ENCODE data around the gene MTURN. TPM values are rescaled to one million over a fixed set of nuclear protein-coding genes. Genes with fewer than 3 reads are reported as not detected.
A peak's percentile ranks its signal among the peaks of the same experiment; 100 is the strongest.

The MTURN gene
- total and polyA plus RNA-seq, 2 donors (not counting 1 experiment from before 2014, with no cell fraction given), result 4.5 to 13.9 TPM

DNA sequence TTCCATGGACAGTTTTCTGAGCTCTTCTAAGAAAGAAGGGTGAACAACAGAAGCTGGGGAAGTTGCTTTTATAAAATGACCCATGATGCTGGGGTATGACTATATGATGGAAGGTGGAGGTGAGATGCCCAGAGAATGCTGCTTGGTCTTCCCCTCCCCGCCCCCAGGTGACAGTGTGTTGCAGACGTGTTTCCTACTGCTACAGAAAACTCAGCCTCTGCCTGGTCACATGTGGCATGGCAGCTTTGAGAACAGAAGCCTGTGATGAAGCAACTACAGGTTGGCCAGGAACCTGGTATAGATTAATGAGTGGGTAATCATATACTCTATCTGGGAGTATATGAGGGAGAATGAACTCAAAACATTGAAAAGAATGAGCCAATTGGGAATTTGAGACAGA is 67.1 kb downstream of the MTURN start:
- peak overlapping the region; percentile 0 for H3K9ac ChIP-seq (ENCODE audit: low read length)
- H3K27ac ChIP-seq (ENCODE audit: low read length in 2 of 2), result peak overlapping the region; percentile 25 to 54
- ATAC-seq (ENCODE audit: low read depth), result no peak
- H3K27me3 Mint-ChIP-seq, result no peaks in the 10 kb centered on the region
- peak overlapping the region; percentile 73 for H3K27ac Mint-ChIP-seq
- H4K20me1 ChIP-seq (ENCODE audit: control insufficient read depth, insufficient read depth, low read length, poor library complexity, severe bottlenecking), result no peaks in the 10 kb centered on the region
- no peaks in the 10 kb centered on the region for H3K79me2 ChIP-seq (ENCODE audit: control insufficient read depth, insufficient read depth, low read length)
- no peak for DNase-seq
- intact Hi-C loops (cut with micrococcal nuclease), result loop anchor here (2.0 kb wide), 1 partner anchor 23 kb away; no protein-coding TSS in a partner anchor
- H3K4me1 ChIP-seq (ENCODE audit: control insufficient read depth in 2 of 2, insufficient read depth in 2 of 2, low read length in 2 of 2), result peaks cover 16 to 20% of the 10 kb centered on the region in 2 donors
- no peak for TF ChIP-seq EZH2 (IDR thresholded peaks at IDR 0.05; ENCODE audit: borderline replicate concordance, insufficient read depth, low read depth, low read length, poor library complexity, severe bottlenecking)
- ChIA-PET POLR2A (no interaction called here), CTCF (interaction anchor here (0.7 to 0.9 kb wide), 2 partner anchors 10 to 74 kb away, joined by 3 read pairs; no protein-coding TSS in a partner anchor)
- H3K27me3 ChIP-seq (replicated peaks in 1 of 4; ENCODE audit: control extremely low read depth in 1 of 4, control insufficient read depth in 3 of 4, insufficient read depth in 4 of 4, low read length in 3 of 4), result no peaks in the 10 kb centered on the region
- peaks cover 0 to 4% (median 3%) of the 10 kb centered on the region in 3 donors for H3K9me3 ChIP-seq (ENCODE audit: control extremely low read depth in 1 of 3, control insufficient read depth in 2 of 3, insufficient read depth in 1 of 3, low read length in 2 of 3)
- peaks cover 22% of the 10 kb centered on the region for H3K4me1 Mint-ChIP-seq
- H2AFZ ChIP-seq (ENCODE audit: insufficient read depth, low read depth, low read length, poor library complexity, severe bottlenecking), result peak overlapping the region; percentile 14
- H3K9me3 Mint-ChIP-seq (ENCODE audit: insufficient read depth), result peaks cover 2% of the 10 kb centered on the region
- H3K4me3 Mint-ChIP-seq, result peak overlapping the region; percentile 49
- peak overlapping the region; percentile 36 for H3K4me2 ChIP-seq (replicated peaks; ENCODE audit: low read depth, low read length, poor library complexity, severe bottlenecking)
- WGBS (ENCODE audit: insufficient coverage), result 47% methylated on average over 2 of the region's 2 CpGs
- no peaks in the 10 kb centered on the region for H3K36me3 ChIP-seq (replicated peaks in 1 of 2; ENCODE audit: control extremely low read depth in 1 of 2, control insufficient read depth in 1 of 2, extremely low read depth in 1 of 2, insufficient read depth in 2 of 2, low read length in 1 of 2)
- H3K4me3 ChIP-seq (ENCODE audit: control extremely low read depth in 1 of 5, extremely low read depth in 1 of 5, insufficient read depth in 1 of 5, low read depth in 2 of 5, low read length in 4 of 5), result no peak overlapping the region

DNA sequence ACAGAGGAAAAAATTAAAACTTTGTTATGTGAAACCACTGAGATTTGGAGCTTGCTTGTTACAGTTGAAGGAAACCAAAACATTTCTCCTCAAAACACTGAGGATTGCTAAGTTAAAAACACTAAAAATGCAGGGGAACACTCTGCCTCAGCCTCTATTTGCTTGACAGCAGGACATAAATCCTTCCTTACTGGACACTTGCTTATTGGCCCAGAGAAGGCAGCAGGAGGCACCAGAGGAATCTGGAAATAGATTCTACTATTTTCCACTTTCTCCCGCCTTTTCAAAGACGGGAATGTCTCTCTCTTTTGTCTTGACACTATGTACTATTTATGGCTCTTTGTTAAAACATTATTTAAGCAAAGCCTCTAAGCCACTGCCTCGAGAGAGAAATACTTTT is 67.9 kb downstream of the MTURN start:
- ChIA-PET CTCF (interaction anchor here (0.9 to 1.6 kb wide), 2 partner anchors 73 kb away, joined by 3 to 4 read pairs; no protein-coding TSS in a partner anchor), POLR2A (interaction anchor here (0.5 kb wide), 1 partner anchor 85 kb away, joined by 4 read pairs; no protein-coding TSS in a partner anchor)
- intact Hi-C loops (cut with micrococcal nuclease), result no loop called here
- Mint-ChIP-seq H3K27ac (no peak overlapping the region), H3K27me3 (no peaks in the 10 kb centered on the region), H3K9me3 (ENCODE audit: insufficient read depth) (no peaks in the 10 kb centered on the region), H3K4me3 (no peak overlapping the region), H3K4me1 (peaks cover 22% of the 10 kb centered on the region)
- H3K27ac ChIP-seq (ENCODE audit: low read length in 2 of 2), result no peak overlapping the region
- TF ChIP-seq, protein P1, sequence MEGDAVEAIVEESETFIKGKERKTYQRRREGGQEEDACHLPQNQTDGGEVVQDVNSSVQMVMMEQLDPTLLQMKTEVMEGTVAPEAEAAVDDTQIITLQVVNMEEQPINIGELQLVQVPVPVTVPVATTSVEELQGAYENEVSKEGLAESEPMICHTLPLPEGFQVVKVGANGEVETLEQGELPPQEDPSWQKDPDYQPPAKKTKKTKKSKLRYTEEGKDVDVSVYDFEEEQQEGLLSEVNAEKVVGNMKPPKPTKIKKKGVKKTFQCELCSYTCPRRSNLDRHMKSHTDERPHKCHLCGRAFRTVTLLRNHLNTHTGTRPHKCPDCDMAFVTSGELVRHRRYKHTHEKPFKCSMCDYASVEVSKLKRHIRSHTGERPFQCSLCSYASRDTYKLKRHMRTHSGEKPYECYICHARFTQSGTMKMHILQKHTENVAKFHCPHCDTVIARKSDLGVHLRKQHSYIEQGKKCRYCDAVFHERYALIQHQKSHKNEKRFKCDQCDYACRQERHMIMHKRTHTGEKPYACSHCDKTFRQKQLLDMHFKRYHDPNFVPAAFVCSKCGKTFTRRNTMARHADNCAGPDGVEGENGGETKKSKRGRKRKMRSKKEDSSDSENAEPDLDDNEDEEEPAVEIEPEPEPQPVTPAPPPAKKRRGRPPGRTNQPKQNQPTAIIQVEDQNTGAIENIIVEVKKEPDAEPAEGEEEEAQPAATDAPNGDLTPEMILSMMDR (IDR thresholded peaks at IDR 0.05), result no peak
- TF ChIP-seq EZH2 (IDR thresholded peaks at IDR 0.05; ENCODE audit: borderline replicate concordance, insufficient read depth, low read depth, low read length, poor library complexity, severe bottlenecking), result no peak
- no peak for DNase-seq
- H3K79me2 ChIP-seq (ENCODE audit: control insufficient read depth, insufficient read depth, low read length), result no peaks in the 10 kb centered on the region
- no peak overlapping the region for H3K4me2 ChIP-seq (replicated peaks; ENCODE audit: low read depth, low read length, poor library complexity, severe bottlenecking)
- H4K20me1 ChIP-seq (ENCODE audit: control insufficient read depth, insufficient read depth, low read length, poor library complexity, severe bottlenecking), result no peaks in the 10 kb centered on the region
- no CpG with 5 or more reads among the region's 3 CpGs for WGBS (ENCODE audit: insufficient coverage)
- peaks cover 16 to 20% of the 10 kb centered on the region in 2 donors for H3K4me1 ChIP-seq (ENCODE audit: control insufficient read depth in 2 of 2, insufficient read depth in 2 of 2, low read length in 2 of 2)
- H2AFZ ChIP-seq (ENCODE audit: insufficient read depth, low read depth, low read length, poor library complexity, severe bottlenecking), result no peak overlapping the region
- H3K9me3 ChIP-seq (ENCODE audit: control extremely low read depth in 1 of 3, control insufficient read depth in 2 of 3, insufficient read depth in 1 of 3, low read length in 2 of 3), result no peaks in the 10 kb centered on the region
- no peak overlapping the region for H3K4me3 ChIP-seq (ENCODE audit: control extremely low read depth in 1 of 5, extremely low read depth in 1 of 5, insufficient read depth in 1 of 5, low read depth in 2 of 5, low read length in 4 of 5)
- no peak for ATAC-seq (ENCODE audit: low read depth)
- no peaks in the 10 kb centered on the region for H3K36me3 ChIP-seq (replicated peaks in 1 of 2; ENCODE audit: control extremely low read depth in 1 of 2, control insufficient read depth in 1 of 2, extremely low read depth in 1 of 2, insufficient read depth in 2 of 2, low read length in 1 of 2)
- H3K27me3 ChIP-seq (replicated peaks in 1 of 4; ENCODE audit: control extremely low read depth in 1 of 4, control insufficient read depth in 3 of 4, insufficient read depth in 4 of 4, low read length in 3 of 4), result no peaks in the 10 kb centered on the region
- no peak overlapping the region for H3K9ac ChIP-seq (ENCODE audit: low read length)

Data from B cell (primary cell).